Raji (cell line): ENCODE data around the gene PARD3B.

Experiments used
- POLR2A ChIP-seq: IDR thresholded peaks from 2 replicates; pipeline ENCODE4 v1.6.1; 2011; ENCODE audit warnings: low read depth, low read length, control low read depth; ENCODE audit not compliant: insufficient read depth

PARD3B gene

GRCh38 chr2:204913312-204913711 lies 368.0 kb downstream of the PARD3B start:
- TF ChIP-seq POLR2A, result no peak

DNA sequence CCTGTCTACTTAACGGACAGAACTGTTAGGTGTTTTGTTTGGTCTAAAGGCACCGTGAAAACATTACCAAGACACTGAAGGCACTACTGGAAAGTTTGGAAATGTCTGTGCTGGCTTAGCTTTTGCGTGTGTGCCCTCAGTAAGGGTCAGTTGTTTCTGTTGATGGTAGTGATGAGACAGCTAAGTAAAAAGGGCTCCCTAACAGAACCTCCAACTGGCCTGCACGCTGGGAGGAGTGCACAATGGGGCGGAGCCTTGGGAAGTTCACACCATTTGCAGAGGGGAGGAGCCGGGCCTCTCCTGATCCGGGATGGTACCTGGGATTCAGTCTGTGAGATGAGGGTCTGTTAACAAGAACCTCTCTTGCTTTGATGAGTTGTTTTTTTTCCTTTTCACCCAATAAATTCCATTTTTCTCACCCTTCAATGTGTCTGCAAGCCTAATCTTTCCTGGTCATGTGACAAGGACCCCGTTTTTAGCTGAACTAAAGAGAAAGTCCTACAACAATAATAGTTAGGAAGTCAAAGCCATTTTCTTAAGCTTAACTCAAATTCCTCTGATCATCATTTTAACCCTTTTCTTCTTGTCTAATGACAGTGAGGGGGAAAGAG lies 368.7 kb downstream of the PARD3B start:
- TF ChIP-seq POLR2A, result no peak

DNA sequence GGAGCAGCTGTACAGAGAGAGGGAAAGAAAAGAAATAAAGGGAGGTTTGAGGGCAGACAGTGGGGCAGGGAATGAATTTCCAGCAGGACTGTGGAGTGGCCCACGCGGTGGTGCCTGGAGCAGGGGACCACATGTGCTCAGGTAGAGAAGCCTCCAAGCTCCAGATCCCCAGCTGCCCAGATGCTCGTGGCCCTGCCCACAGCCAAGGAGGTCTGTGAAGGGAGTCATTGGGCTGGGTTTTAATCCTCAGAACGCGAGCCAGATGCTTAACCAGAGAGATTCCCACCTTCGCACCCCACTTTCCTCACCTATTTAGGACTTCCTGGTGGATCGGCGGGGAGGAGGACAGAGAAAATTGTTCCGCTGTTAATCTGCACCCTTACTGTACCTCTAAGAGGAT lies 369.4 kb downstream of the PARD3B start:
- no peak for TF ChIP-seq POLR2A

GRCh38 chr2:204917089-204917701 lies 371.9 kb downstream of the PARD3B start:
- no peak for TF ChIP-seq POLR2A

DNA sequence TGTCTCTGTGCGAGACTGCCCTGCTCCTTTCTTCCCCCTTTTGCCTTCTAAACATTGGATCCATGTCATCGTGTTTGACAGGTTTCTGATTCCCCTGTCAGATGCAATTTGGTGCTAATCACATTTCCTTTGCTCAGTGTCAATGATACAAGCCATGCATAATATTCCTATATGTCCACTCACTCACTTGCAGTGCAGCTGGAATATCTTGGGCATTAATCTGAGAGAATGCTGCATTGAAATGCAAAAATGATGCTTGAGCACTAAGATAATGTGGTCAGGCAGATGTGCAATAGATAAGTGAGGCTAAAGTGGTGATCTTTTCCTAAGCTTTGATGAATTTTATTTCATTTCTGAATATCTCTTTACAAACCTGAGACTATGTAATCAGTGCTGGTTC lies 375.5 kb downstream of the PARD3B start:
- no peak for TF ChIP-seq POLR2A

DNA sequence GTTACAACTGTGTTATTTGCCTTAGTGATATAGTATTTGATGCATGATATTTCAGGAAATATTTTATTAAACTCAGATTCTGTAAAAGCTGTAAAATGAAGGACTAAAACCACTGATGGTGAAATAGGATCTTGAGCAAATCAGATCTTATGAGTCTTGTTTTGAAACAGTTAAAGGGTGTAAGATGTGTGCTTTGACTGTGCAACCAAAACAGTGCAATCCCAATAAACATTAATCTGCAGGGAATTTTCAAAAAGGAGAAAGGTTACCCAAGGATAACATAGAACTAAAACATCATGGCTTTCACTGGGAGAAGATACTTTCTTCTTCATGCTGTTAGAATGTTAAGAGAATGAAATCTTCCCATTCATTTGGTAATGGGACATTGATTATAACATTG lies 378.7 kb downstream of the PARD3B start:
- TF ChIP-seq POLR2A, result no peak

DNA sequence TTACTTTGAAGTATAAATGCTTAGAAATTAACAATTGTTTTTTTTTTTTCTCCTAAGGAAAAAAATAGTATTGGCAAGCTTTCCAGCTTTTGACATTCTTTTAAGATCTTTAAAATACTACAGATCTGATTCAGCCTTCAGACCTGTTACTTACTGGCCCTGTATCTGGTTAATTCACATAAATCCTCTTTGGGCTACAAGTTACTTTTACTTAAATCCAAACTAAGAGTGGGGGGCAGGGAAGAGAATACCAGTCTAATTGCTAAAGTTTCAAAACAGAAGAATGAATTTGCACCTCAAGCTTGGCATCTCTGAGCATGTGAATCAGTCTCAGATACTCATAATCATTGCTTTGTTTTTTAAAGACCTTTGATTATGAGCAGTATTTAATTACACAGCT lies 386.3 kb downstream of the PARD3B start:
- no peak for TF ChIP-seq POLR2A

GRCh38 chr2:204933735-204934374 lies 388.6 kb downstream of the PARD3B start:
- TF ChIP-seq POLR2A, result no peak

GRCh38 chr2:204944927-204945326 lies 399.7 kb downstream of the PARD3B start:
- TF ChIP-seq POLR2A, result no peak

- TF ChIP-seq POLR2A, result no peak
Observed at GRCh38 chr2:204945376-204945775, 400.1 kb downstream of the PARD3B start.

GRCh38 chr2:204946892-204947291 lies 401.6 kb downstream of the PARD3B start:
- TF ChIP-seq POLR2A, result no peak

GRCh38 chr2:204947405-204947804 lies 402.1 kb downstream of the PARD3B start:
- no peak for TF ChIP-seq POLR2A

DNA sequence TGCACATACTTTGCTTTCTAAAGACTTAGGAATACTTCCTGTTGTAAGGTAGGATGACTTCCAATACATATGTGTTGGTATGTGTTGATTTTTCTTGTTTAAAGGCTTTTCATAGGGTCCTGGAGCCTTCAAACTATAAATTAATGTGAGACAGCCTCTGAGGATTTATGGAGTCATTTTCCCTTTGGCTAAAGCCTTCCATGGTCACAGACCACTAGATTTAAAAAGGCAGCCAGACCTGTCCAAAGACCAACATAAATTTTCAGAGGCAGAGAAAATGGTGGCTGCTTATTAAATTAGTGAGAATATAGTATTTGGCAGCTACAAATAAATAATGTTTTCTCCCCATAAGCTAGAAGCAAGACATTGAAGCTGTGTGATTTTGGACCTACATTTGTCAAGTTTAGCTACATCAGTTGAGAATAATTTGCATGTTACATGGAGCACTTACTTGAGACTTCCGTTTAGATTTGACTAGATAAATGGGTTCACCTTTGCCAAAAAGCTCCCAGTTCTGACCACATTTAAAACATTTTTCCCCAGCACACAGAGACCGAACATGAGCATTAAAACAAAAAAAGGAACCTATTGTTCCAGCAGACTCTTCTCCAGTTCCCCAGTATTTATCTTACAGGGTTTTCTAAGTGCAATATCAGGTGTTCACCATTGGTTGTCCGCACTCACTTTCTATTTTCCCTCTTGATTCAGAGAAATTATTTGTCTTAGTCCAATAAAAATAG lies 402.9 kb downstream of the PARD3B start:
- TF ChIP-seq POLR2A, result no peak

GRCh38 chr2:204948822-204949221 lies 403.5 kb downstream of the PARD3B start:
- TF ChIP-seq POLR2A, result no peak

- TF ChIP-seq POLR2A, result no peak
Observed at GRCh38 chr2:204950695-204951346, 405.5 kb downstream of the PARD3B start.
